Measurements from ENCODE around the gene SLC38A9. TPM values are rescaled to one million over a fixed set of nuclear protein-coding genes. Genes with fewer than 3 reads are reported as not detected.

Gene SLC38A9
- polyA plus RNA-seq, 1 donor (not counting 4 experiments of a cell fraction or from before 2014, with no cell fraction given), result 43.3 TPM

- Histone ChIP-seq H3K27me3 (ENCODE audit: control insufficient read depth, extremely low read depth, insufficient read depth, low read length) (no peaks in the 10 kb centered on the region), H3K4me1 (ENCODE audit: control insufficient read depth, extremely low read depth, insufficient read depth, low read length) (no peaks in the 10 kb centered on the region), H3K79me2 (ENCODE audit: control insufficient read depth, insufficient read depth, low read length) (no peaks in the 10 kb centered on the region), H2AFZ (ENCODE audit: control insufficient read depth, low read length) (no peak overlapping the region), H3K4me2 (ENCODE audit: control insufficient read depth, extremely low read depth, insufficient read depth, low read depth, low read length) (no peak overlapping the region), H3K27ac (ENCODE audit: control insufficient read depth, insufficient read depth, low read length) (no peak overlapping the region), H3K36me3 (ENCODE audit: control insufficient read depth in 2 of 2, extremely low read depth in 1 of 2, insufficient read depth in 2 of 2, low read length in 2 of 2) (no peaks in the 10 kb centered on the region), H3K9me3 (ENCODE audit: control insufficient read depth, low read depth, low read length) (no peaks in the 10 kb centered on the region), H4K20me1 (ENCODE audit: control insufficient read depth, extremely low read depth, insufficient read depth, low read length) (no peaks in the 10 kb centered on the region), H3K9ac (ENCODE audit: control insufficient read depth, extremely low read depth, insufficient read depth, low read length) (no peak overlapping the region), H3K4me3 (ENCODE audit: control insufficient read depth in 2 of 3, extremely low read depth in 1 of 3, insufficient read depth in 2 of 3, low read depth in 1 of 3, low read length in 3 of 3) (no peak overlapping the region), H3K9me1 (ENCODE audit: control insufficient read depth, extremely low read depth, insufficient read depth, low read length) (no peaks in the 10 kb centered on the region)
- FAIRE-seq (no peak), DNase-seq (ENCODE audit: low read depth, low spot score) (no peak)
- TF ChIP-seq CTCF (optimal IDR thresholded peaks at IDR 0.05 in 1 of 3, IDR thresholded peaks at IDR 0.05 in 1 of 3, conservative IDR thresholded peaks at IDR 0.05 in 1 of 3; ENCODE audit: extremely low read depth in 1 of 3, insufficient read depth in 2 of 3, low read length in 3 of 3) (no peak), EZH2 (IDR thresholded peaks at IDR 0.05; ENCODE audit: low read length) (no peak)
- dilution Hi-C loops (cut with MboI; ENCODE audit: extremely low pct_ligation_motif_present, low sequenced_read_pairs), result no loop called here
These were observed 128.5 kb downstream of the SLC38A9 start for GRCh38 chr5:55583578-55583977.

- DNase-seq (ENCODE audit: low read depth, low spot score), result no peak
- no peak overlapping the region for H2AFZ ChIP-seq (ENCODE audit: control insufficient read depth, low read length)
- H3K27me3 ChIP-seq (ENCODE audit: control insufficient read depth, extremely low read depth, insufficient read depth, low read length), result no peaks in the 10 kb centered on the region
- no peaks in the 10 kb centered on the region for H3K79me2 ChIP-seq (ENCODE audit: control insufficient read depth, insufficient read depth, low read length)
- TF ChIP-seq EZH2 (IDR thresholded peaks at IDR 0.05; ENCODE audit: low read length), result no peak
- TF ChIP-seq CTCF (optimal IDR thresholded peaks at IDR 0.05 in 1 of 3, IDR thresholded peaks at IDR 0.05 in 1 of 3, conservative IDR thresholded peaks at IDR 0.05 in 1 of 3; ENCODE audit: extremely low read depth in 1 of 3, insufficient read depth in 2 of 3, low read length in 3 of 3), result no peak
- no peak overlapping the region for H3K4me3 ChIP-seq (ENCODE audit: control insufficient read depth in 2 of 3, extremely low read depth in 1 of 3, insufficient read depth in 2 of 3, low read depth in 1 of 3, low read length in 3 of 3)
- dilution Hi-C loops (cut with MboI; ENCODE audit: extremely low pct_ligation_motif_present, low sequenced_read_pairs), result no loop called here
- no peaks in the 10 kb centered on the region for H3K9me1 ChIP-seq (ENCODE audit: control insufficient read depth, extremely low read depth, insufficient read depth, low read length)
- H4K20me1 ChIP-seq (ENCODE audit: control insufficient read depth, extremely low read depth, insufficient read depth, low read length), result no peaks in the 10 kb centered on the region
- no peak for FAIRE-seq
- H3K9me3 ChIP-seq (ENCODE audit: control insufficient read depth, low read depth, low read length), result no peaks in the 10 kb centered on the region
- no peak overlapping the region for H3K4me2 ChIP-seq (ENCODE audit: control insufficient read depth, extremely low read depth, insufficient read depth, low read depth, low read length)
- peaks cover 5% of the 10 kb centered on the region for H3K4me1 ChIP-seq (ENCODE audit: control insufficient read depth, extremely low read depth, insufficient read depth, low read length)
- no peak overlapping the region for H3K27ac ChIP-seq (ENCODE audit: control insufficient read depth, insufficient read depth, low read length)
- no peak overlapping the region for H3K9ac ChIP-seq (ENCODE audit: control insufficient read depth, extremely low read depth, insufficient read depth, low read length)
- H3K36me3 ChIP-seq (ENCODE audit: control insufficient read depth in 2 of 2, extremely low read depth in 1 of 2, insufficient read depth in 2 of 2, low read length in 2 of 2), result no peaks in the 10 kb centered on the region
These were observed 129.9 kb downstream of the SLC38A9 start for GRCh38 chr5:55582256-55582655.

Measured in keratinocyte (primary cell).